K562 (cell line): ENCODE measurements around the gene ABLIM2. TPM values are rescaled to one million over a fixed set of nuclear protein-coding genes. Genes with fewer than 3 reads are reported as not detected.
A peak's percentile ranks its signal among the peaks of the same experiment; 100 is the strongest.

Experiments used
- ATAC-seq: fragments of 200-7000 bp; cut with Tn5 transposase; 3 replicates; pipeline ENCODE4 v1.9.1; 2020; ENCODE audit warnings: moderate library complexity
- BruUV-seq: library from RNA; stranded (reverse); fragments of 400-500 nt; replicated peaks from 2 replicates; lab custom pipeline; 2021; lab: Mats Ljungman, UMichigan
- CTCF ChIA-PET: fragments of 300-600 bp; formaldehyde crosslinking; extraction: SDS; loops from one replicate; lab custom pipeline; 2021; ENCODE audit warnings: low intra/inter-chr PET ratio; lab: Yijun Ruan, JAX
- POLR2A ChIA-PET: fragments of 300-600, 350-650 bp; sonication (Branson Sonifier 250); formaldehyde crosslinking; extraction: SDS; loops from one replicate; lab custom pipeline; 2021; ENCODE audit warnings: antibody characterized with exemption, inconsistent platforms; lab: Yijun Ruan, JAX
- DNase-seq, 4 experiments: peaks; one replicate each; pipeline versions ENCODE4 v3.0.0 to v3.0.0-alpha.2; 2011 to 2018; ENCODE audit warnings: low spot score in 3 of 4, mixed read lengths in 3 of 4; ENCODE audit errors: extremely low read depth in 1 of 4
- FAIRE-seq: peaks from 2 replicates; lab custom pipeline; 2011; peaks lifted over from hg19 to GRCh38; lab: Jason Lieb, UNC
- H2AFZ ChIP-seq: 2 replicates; pipeline ENCODE4 v1.6.0; 2011; ENCODE audit warnings: low read depth, low read length, control low read depth, inconsistent platforms
- H3K27ac ChIP-seq: fragments of 200-600 bp; 3 replicates; pipeline ENCODE4 v1.8.0; 2011; ENCODE audit warnings: low read depth, mild to moderate bottlenecking, control low read depth, inconsistent platforms, low read length, moderate library complexity, mixed read lengths; ENCODE audit errors: extremely low read depth
- H3K27me3 ChIP-seq, 2 experiments: fragments of 300-600 bp in 1 of 2; 2 replicates in 1 of 2; 3 replicates in 1 of 2; pipeline versions ENCODE4 v1.6.0 to v1.8.0; 2011; ENCODE audit warnings: inconsistent platforms in 2 of 2, low read length in 2 of 2, mild to moderate bottlenecking in 1 of 2, mixed read lengths in 1 of 2, moderate library complexity in 1 of 2; ENCODE audit not compliant: control insufficient read depth in 2 of 2, insufficient read depth in 2 of 2
- H3K36me3 ChIP-seq: fragments of 300-600 bp; 3 replicates; pipeline ENCODE4 v1.8.0; 2011; ENCODE audit warnings: mild to moderate bottlenecking, low read length, inconsistent platforms; ENCODE audit not compliant: control insufficient read depth, insufficient read depth
- H3K4me1 ChIP-seq, 2 experiments: fragments of 200-600 bp in 1 of 2; replicated peaks in 1 of 2; 2 replicates in 1 of 2; 3 replicates in 1 of 2; pipeline versions ENCODE4 v1.5.1 to v1.8.0; 2011; ENCODE audit warnings: inconsistent platforms in 2 of 2, low read length in 2 of 2, mild to moderate bottlenecking in 1 of 2, mixed read lengths in 1 of 2, moderate library complexity in 1 of 2; ENCODE audit not compliant: control insufficient read depth in 2 of 2, insufficient read depth in 2 of 2
- H3K4me2 ChIP-seq: 2 replicates; pipeline ENCODE4 v1.6.1; 2011; ENCODE audit warnings: low read length, control low read depth, inconsistent platforms, mixed read lengths; ENCODE audit not compliant: insufficient read depth
- H3K4me3 ChIP-seq: fragments of 200-600 bp; sonication (generic), shearing (Covaris generic); 2 replicates; pipeline ENCODE4 v1.5.1; 2016; ENCODE audit warnings: control low read depth, inconsistent platforms
- H3K79me2 ChIP-seq: fragments of 200-600 bp; 3 replicates; pipeline ENCODE4 v1.8.0; 2011; ENCODE audit warnings: low read length, inconsistent platforms; ENCODE audit not compliant: control insufficient read depth, insufficient read depth
- H3K9ac ChIP-seq, 2 experiments: 2 replicates each; pipeline versions ENCODE4 v1.6.0 to v1.6.1; 2011; ENCODE audit warnings: low read depth in 2 of 2, low read length in 2 of 2, control low read depth in 1 of 2, inconsistent platforms in 1 of 2, mild to moderate bottlenecking in 1 of 2, mixed read lengths in 1 of 2; ENCODE audit not compliant: insufficient read depth in 1 of 2
- H3K9me1 ChIP-seq: one replicate; pipeline ENCODE4 v1.6.0; 2011; ENCODE audit warnings: inconsistent platforms, mild to moderate bottlenecking, low read length, moderate library complexity; ENCODE audit not compliant: control insufficient read depth, insufficient read depth
- H3K9me3 ChIP-seq: replicated peaks from 2 replicates; pipeline ENCODE4 v1.5.1; 2011; ENCODE audit warnings: low read depth, low read length, inconsistent platforms; ENCODE audit not compliant: control insufficient read depth, insufficient read depth
- H4K20me1 ChIP-seq: replicated peaks from 2 replicates; pipeline ENCODE4 v1.6.1; 2011; ENCODE audit warnings: low read length, inconsistent platforms, mixed read lengths; ENCODE audit not compliant: control insufficient read depth, insufficient read depth
- BCOR ChIP-seq: fragments of 450-650 bp; IDR thresholded peaks from 2 replicates; pipeline ENCODE4 v1.6.1; 2016
- ETV1 ChIP-seq: fragments of 450-650 bp; conservative IDR thresholded peaks from 2 replicates; pipeline ENCODE4 v1.6.1; 2016; ENCODE audit warnings: missing genetic modification characterization, control low read depth, low read depth, missing compliant biosample characterization
- GATAD2B ChIP-seq: fragments of 450-650 bp; IDR thresholded peaks from 2 replicates; pipeline ENCODE4 v1.6.1; 2017; ENCODE audit warnings: mild to moderate bottlenecking, borderline replicate concordance
- MTA2 ChIP-seq: fragments of 450-650 bp; IDR thresholded peaks from 2 replicates; pipeline ENCODE4 v1.6.1; 2016; ENCODE audit warnings: low read depth
- RBM25 ChIP-seq: fragments of 200-400 bp; formaldehyde crosslinking; IDR thresholded peaks from 2 replicates; pipeline ENCODE4 v1.6.1; 2018; ENCODE audit warnings: low read length, low read depth, moderate library complexity; ENCODE audit not compliant: severe bottlenecking
- RBM39 ChIP-seq: fragments of 200-400 bp; formaldehyde crosslinking; optimal IDR thresholded peaks from 2 replicates; pipeline ENCODE3; 2018; ENCODE audit warnings: low read depth, low read length
- SMARCA5 ChIP-seq: fragments of 450-650 bp; IDR thresholded peaks from 2 replicates; pipeline ENCODE4 v1.6.1; 2016
- SRF ChIP-seq, 2 experiments: fragments of 250-450, 450-650 bp in 1 of 2; sonication (Bioruptor Pico) in 1 of 2; sonication (generic) in 1 of 2; formaldehyde crosslinking; IDR thresholded peaks; 2 replicates each; pipeline versions ENCODE4 v1.5.0 to v1.5.1; 2020 to 2022; ENCODE audit warnings: mild to moderate bottlenecking in 1 of 2, missing genetic modification reagents in 1 of 2
- YY1 ChIP-seq, 3 experiments: IDR thresholded peaks; 2 replicates each; pipeline ENCODE4 v1.6.1; 2011; ENCODE audit warnings: low read length in 2 of 3, mild to moderate bottlenecking in 2 of 3, moderate library complexity in 2 of 3, borderline replicate concordance in 1 of 3, control low read depth in 1 of 3, low read depth in 1 of 3; ENCODE audit not compliant: insufficient read depth in 3 of 3, insufficient replicate concordance in 2 of 3, control insufficient read depth in 1 of 3, insufficient read length in 1 of 3; ENCODE audit errors: extremely low read depth in 1 of 3
- ZFP1 ChIP-seq: fragments of 450-650 bp; formaldehyde crosslinking; IDR thresholded peaks from 2 replicates; pipeline ENCODE4 v1.4.0; 2020; ENCODE audit warnings: mild to moderate bottlenecking, mixed read lengths
- ZFP36 ChIP-seq: fragments of 150-350 bp; IDR thresholded peaks from 2 replicates; pipeline ENCODE4 v1.6.1; 2018; ENCODE audit warnings: low read length, low read depth; ENCODE audit not compliant: partially characterized antibody
- ZNF263 ChIP-seq: sonication (generic); formaldehyde crosslinking; IDR thresholded peaks from 2 replicates; pipeline ENCODE4 v1.8.0; 2022; ENCODE audit warnings: mild to moderate bottlenecking, missing genetic modification reagents, borderline replicate concordance
- ZNF764 ChIP-seq: fragments of 250-450 bp; sonication (Bioruptor Pico); IDR thresholded peaks from 2 replicates; pipeline ENCODE4 v1.4.0; 2020; ENCODE audit warnings: low read depth, mild to moderate bottlenecking, moderate library complexity
- WGBS: fragments of 100-300 bp; shearing (Covaris generic); methylation state at CpG from one replicate; pipeline ENCODE4 v1.1.6; 2016; ENCODE audit warnings: low coverage, mixed read lengths; ENCODE audit not compliant: insufficient coverage; ENCODE audit errors: missing lambda C conversion rate; 5-methylcytosine and 5-hydroxymethylcytosine counted together
- in situ Hi-C: fragments of 300-500 bp; cut with MboI; formaldehyde crosslinking; loops from 4 replicates; pipeline ENCODE4 v1.15.0; 2018; ENCODE audit warnings: inconsistent platforms, mixed read lengths
- intact Hi-C: fragments of 100-400 bp; cut with micrococcal nuclease; formaldehyde crosslinking; loops from 2 replicates; pipeline ENCODE4 v1.14.2; 2022
- polyA plus RNA-seq, 8 experiments: library from polyadenylated mRNA; depleted of rRNA in 4 of 8; stranded (reverse) in 5 of 8; unstranded in 3 of 8; fragments of >200 nt; fragmentation: Nextera tagmentation in 2 of 8; fragmentation: Illumina TruSeq in 1 of 8; extraction: Ambion mirVana in 2 of 8; extraction: Trizol in 1 of 8; gene quantifications; 2 replicates each; pipeline versions ENCODE4 v1.2.1 to v1.2.3, GENCODE V29; 2011 to 2014; ENCODE audit warnings: inconsistent platforms in 1 of 8, missing spikeins in 1 of 8
- total RNA-seq, 7 experiments: library from RNA; depleted of rRNA in 6 of 7; stranded (reverse); fragments of >200 nt in 6 of 7; fragmentation: Illumina TruSeq in 2 of 7; extraction: Trizol in 2 of 7; gene quantifications; 2 replicates each; pipeline versions ENCODE4 v1.2.1 to v1.2.3, GENCODE V29; 2011 to 2021; ENCODE audit warnings: low replicate concordance in 1 of 7

ABLIM2 gene
- total and polyA plus RNA-seq, 9 of the 15 experiments (the other 6 are each of a cell fraction or from before 2014, with no cell fraction given): not detected

GRCh38 chr4:8174970-8175369, 16.4 kb upstream of the ABLIM2 start:
- ChIA-PET CTCF (no interaction called here), POLR2A (no interaction called here)
- Histone ChIP-seq H3K9ac (no peak overlapping the region), H3K4me1 (peaks cover 0 to 3% of the 10 kb centered on the region in 2 experiments; a peak in 1 of 5 replicates), H2AFZ (no peak overlapping the region), H3K79me2 (no peaks in the 10 kb centered on the region), H3K4me2 (no peak overlapping the region), H3K9me1 (peaks cover 3% of the 10 kb centered on the region), H3K27ac (no peak overlapping the region), H3K4me3 (no peak overlapping the region), H4K20me1 (peaks cover 9% of the 10 kb centered on the region; the same call in 1 of the 2 replicates), H3K9me3 (no peaks in the 10 kb centered on the region), H3K36me3 (no peaks in the 10 kb centered on the region), H3K27me3 (peaks cover 4 to 32% of the 10 kb centered on the region in 2 experiments; a peak in 3 of 5 replicates)
- WGBS: 0% methylated on average over 3 of the region's 3 CpGs
- in situ Hi-C loops: no loop called here
- FAIRE-seq (peak; percentile 6), DNase-seq (no peak), ATAC-seq (no peak)
- no TSS peak for BruUV-seq
- intact Hi-C loops: loop anchor here (5.0 to 10.0 kb wide), 2 partner anchors 62 to 230 kb away; no protein-coding TSS in a partner anchor
- TF ChIP-seq ETV1 (tag) (no peak), ZNF263 (no peak), ZFP36 (peak; percentile 82), RBM39 (no peak), SMARCA5 (no peak), RBM25 (peak; percentile 85), SRF (CRISPR knock-in tag; IDR thresholded peaks at IDR 0.05) (no peak), YY1 (IDR thresholded peaks at IDR 0.05; ENCODE audit: borderline replicate concordance in 1 of 3, control insufficient read depth in 1 of 3, extremely low read depth in 1 of 3, insufficient read depth in 3 of 3, insufficient read length in 1 of 3, insufficient replicate concordance in 2 of 3, low read depth in 1 of 3, low read length in 2 of 3) (no peak), MTA2 (no peak), BCOR (peak; percentile 26; the same call in 1 of the 2 replicates), ZFP1 (CRISPR knock-in tag) (no peak), ZNF764 (no peak), GATAD2B (no peak)
